Activated naive CD4-positive, alpha-beta T cell treated with anti-CD3 and anti-CD28 coated beads, Interleukin-2, amount 50 U/mL, for 72 hours (primary cell): ENCODE results near the gene RFLNA. TPM values are rescaled to one million over a fixed set of nuclear protein-coding genes. Genes with fewer than 3 reads are reported as not detected.

Experiments
- ATAC-seq, 2 donors: fragments of 150-1000 bp; cut with Tn5 transposase; 2 replicates each; pipeline ENCODE4 v1.10.0; 2021; ENCODE audit warnings: mild to moderate bottlenecking in 2 of 2, moderate library complexity in 2 of 2
- DNase-seq, 2 donors: peaks; one replicate each; pipeline ENCODE4 v3.0.0; 2021 to 2022; ENCODE audit warnings: low spot score in 2 of 2
- H3K27ac Mint-ChIP-seq, 2 donors: one replicate each; pipeline ENCODE4 v1.8.0; 2022; ENCODE audit warnings: mild to moderate bottlenecking in 2 of 2, mixed read lengths in 2 of 2
- H3K36me3 Mint-ChIP-seq, 2 donors: one replicate each; pipeline ENCODE4 v1.8.0; 2022; ENCODE audit warnings: mixed read lengths in 2 of 2
- H3K9me3 Mint-ChIP-seq, 2 donors: one replicate each; pipeline ENCODE4 v1.8.0; 2022; ENCODE audit warnings: mixed read lengths in 2 of 2
- total RNA-seq, 2 donors: library from RNA; stranded (reverse); gene quantifications; one replicate each; pipeline ENCODE4 v1.2.3, GENCODE V29; 2022

The RFLNA gene
- total RNA-seq, 2 donors from 2014 or later, result 0.32 TPM; not detected in 1

GRCh38 chr12:124278389-124279101 is 16.3 kb upstream of the RFLNA start:
- Mint-ChIP-seq H3K36me3 (no peaks in the 10 kb centered on the region), H3K27ac (no peak overlapping the region), H3K9me3 (no peaks in the 10 kb centered on the region)
- ATAC-seq, result no peak
- no peak for DNase-seq

DNA sequence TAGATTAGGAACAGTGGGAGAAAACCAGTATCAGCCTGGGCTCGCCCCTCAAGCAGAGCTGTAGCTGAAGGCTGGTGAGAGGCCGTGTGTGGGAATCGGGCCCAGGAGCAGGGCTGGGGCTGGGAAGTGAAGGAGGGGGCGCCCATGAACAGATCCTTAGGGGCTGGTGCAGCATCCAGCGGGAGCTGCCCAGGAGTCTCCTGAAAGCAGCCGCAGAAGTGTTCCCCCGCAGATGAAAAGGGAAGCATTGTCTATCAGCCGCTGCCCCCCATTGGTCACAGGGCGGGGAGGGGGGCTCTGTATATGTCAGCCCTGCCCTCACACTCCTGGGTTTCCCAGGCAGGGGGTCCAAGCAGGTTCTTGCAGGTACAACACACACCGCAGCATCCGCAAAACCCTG is 15.6 kb upstream of the RFLNA start:
- peaks cover 0 to 2% of the 10 kb centered on the region in 2 donors for H3K36me3 Mint-ChIP-seq
- DNase-seq (no peak), ATAC-seq (no peak)
- peaks cover 3% of the 10 kb centered on the region in 2 donors for H3K9me3 Mint-ChIP-seq
- no peak overlapping the region for H3K27ac Mint-ChIP-seq

- DNase-seq, result no peak
- H3K9me3 Mint-ChIP-seq, result peaks cover 9% of the 10 kb centered on the region in 2 donors
- H3K36me3 Mint-ChIP-seq, result peaks cover 0 to 8% of the 10 kb centered on the region in 2 donors
- H3K27ac Mint-ChIP-seq, result no peak overlapping the region
- ATAC-seq, result no peak
Observed at GRCh38 chr12:124279846-124280360, 15.0 kb upstream of the RFLNA start.

- DNase-seq (no peak), ATAC-seq (no peak)
- Mint-ChIP-seq H3K36me3 (peaks cover 10 to 16% of the 10 kb centered on the region in 2 donors), H3K9me3 (peaks cover 13 to 23% of the 10 kb centered on the region in 2 donors), H3K27ac (no peak overlapping the region)
Observed at GRCh38 chr12:124281309-124281708, 13.6 kb upstream of the RFLNA start.

GRCh38 chr12:124282287-124282686 is 12.6 kb upstream of the RFLNA start:
- ATAC-seq, result no peak
- no peak for DNase-seq
- Mint-ChIP-seq H3K27ac (no peak overlapping the region), H3K9me3 (peaks cover 13 to 26% of the 10 kb centered on the region in 2 donors), H3K36me3 (peaks cover 10 to 19% of the 10 kb centered on the region in 2 donors)

DNA sequence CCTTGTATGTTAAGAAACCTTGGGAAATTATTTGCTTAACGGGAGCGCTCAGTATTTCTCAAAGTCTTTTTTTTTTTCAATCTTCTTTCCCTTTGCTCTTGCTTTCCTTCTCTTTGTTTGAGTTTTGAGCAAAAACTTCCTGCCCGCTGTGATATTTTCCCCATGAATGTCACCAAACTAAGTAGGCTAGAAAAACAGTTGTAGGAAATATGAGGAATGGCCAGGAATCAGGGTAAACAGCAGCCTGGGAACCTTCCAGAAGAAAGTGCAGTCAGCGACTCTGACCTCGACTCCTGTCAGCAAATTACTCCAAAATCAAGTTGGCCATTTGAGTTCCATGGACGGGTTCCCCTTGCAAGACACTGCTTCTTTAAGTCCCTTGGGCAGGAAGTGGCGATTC is 11.6 kb upstream of the RFLNA start:
- peaks cover 13 to 26% of the 10 kb centered on the region in 2 donors for H3K9me3 Mint-ChIP-seq
- DNase-seq (no peak), ATAC-seq (no peak)
- H3K27ac Mint-ChIP-seq, result no peak overlapping the region
- peaks cover 10 to 19% of the 10 kb centered on the region in 2 donors for H3K36me3 Mint-ChIP-seq

GRCh38 chr12:124284368-124284767 is 10.5 kb upstream of the RFLNA start:
- DNase-seq (no peak), ATAC-seq (no peak)
- Mint-ChIP-seq H3K27ac (no peak overlapping the region), H3K9me3 (peaks cover 13 to 31% of the 10 kb centered on the region in 2 donors), H3K36me3 (peaks cover 10 to 19% of the 10 kb centered on the region in 2 donors)

- Mint-ChIP-seq H3K27ac (no peak overlapping the region), H3K9me3 (peaks cover 13 to 31% of the 10 kb centered on the region in 2 donors), H3K36me3 (peaks cover 10 to 19% of the 10 kb centered on the region in 2 donors)
- DNase-seq (no peak), ATAC-seq (no peak)
Observed at GRCh38 chr12:124286414-124286813, 8.5 kb upstream of the RFLNA start.

GRCh38 chr12:124286971-124287370 is 7.9 kb upstream of the RFLNA start:
- Mint-ChIP-seq H3K9me3 (peaks cover 13 to 31% of the 10 kb centered on the region in 2 donors), H3K27ac (no peak overlapping the region), H3K36me3 (peaks cover 10 to 19% of the 10 kb centered on the region in 2 donors)
- DNase-seq (no peak), ATAC-seq (no peak)

DNA sequence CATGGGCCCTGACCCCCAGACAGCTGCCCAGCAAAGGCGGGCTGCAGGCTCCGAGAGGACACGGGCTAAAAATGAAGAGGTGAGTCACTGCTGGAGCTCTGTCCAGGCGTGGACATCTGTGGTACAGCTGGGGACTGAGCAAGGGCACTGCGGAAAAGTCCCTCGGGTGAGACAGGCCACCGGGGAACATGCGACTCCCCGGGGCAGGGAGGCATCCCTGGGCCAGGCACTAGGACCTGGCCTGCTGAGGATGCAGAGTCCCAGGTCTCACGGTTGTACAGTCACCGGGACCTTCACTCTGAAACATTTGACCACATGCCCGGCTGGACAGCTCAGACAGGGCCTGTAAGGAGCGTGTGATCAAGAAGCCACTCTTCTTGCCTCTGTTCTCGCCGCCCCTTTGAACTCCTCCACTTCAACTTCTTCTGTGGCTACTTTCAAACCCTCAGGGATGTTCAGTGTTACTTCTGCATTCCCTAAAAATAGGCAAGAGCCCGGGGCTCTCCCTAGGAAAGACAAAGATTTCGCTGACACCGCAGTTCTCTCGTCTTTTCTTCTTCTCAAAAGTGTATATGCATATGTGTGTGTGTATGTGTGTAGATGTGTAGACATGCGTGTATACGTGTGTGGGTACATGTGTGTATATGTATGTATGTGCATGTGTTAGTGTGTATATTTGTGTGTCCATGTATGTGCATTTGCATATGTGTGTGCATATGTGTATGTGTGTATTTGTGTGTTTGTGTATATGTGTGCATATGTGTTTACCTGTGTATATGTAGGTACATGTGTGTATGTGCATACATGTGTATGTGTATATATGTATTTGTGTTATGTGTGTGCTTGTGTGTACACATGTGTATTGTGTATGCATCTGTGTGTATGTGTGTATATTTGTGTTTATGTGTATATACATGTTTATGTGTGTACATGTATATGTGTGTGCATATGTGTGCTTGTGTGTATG is 5.0 kb upstream of the RFLNA start:
- DNase-seq (no peak), ATAC-seq (no peak)
- Mint-ChIP-seq H3K9me3 (peaks cover 4 to 22% of the 10 kb centered on the region in 2 donors), H3K27ac (no peak overlapping the region), H3K36me3 (peaks cover 10 to 11% of the 10 kb centered on the region in 2 donors)

DNA sequence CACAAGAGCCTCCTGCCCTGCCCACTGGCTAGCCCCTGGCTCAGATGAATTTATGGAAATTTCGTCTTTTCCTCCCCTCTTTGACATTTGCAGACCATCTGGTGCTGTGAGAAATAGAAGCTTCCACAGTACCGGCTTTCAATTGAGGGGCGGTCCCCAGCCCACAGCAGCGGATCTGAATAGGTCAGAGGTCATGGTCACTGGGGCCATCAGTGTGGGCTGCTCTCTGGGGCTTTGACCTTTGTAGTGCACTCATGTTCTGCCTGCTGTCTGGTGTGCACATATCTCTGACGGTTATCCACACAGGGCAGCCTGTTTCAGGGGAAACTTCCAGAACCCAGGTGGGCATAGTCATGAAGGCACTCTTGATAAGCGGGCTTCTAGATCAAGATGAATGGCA is 2.5 kb upstream of the RFLNA start:
- ATAC-seq (no peak), DNase-seq (no peak)

GRCh38 chr12:124293286-124294003 is 1.4 kb upstream of the RFLNA start:
- Mint-ChIP-seq H3K9me3 (peaks cover 0 to 5% of the 10 kb centered on the region in 2 donors), H3K36me3 (no peaks in the 10 kb centered on the region), H3K27ac (no peak overlapping the region)
- DNase-seq (no peak), ATAC-seq (no peak)

More for the DNA sequence above, 2.5 kb upstream of the RFLNA start:
- Mint-ChIP-seq H3K27ac (no peak overlapping the region), H3K36me3 (no peaks in the 10 kb centered on the region), H3K9me3 (peaks cover 0 to 5% of the 10 kb centered on the region in 2 donors)

DNA sequence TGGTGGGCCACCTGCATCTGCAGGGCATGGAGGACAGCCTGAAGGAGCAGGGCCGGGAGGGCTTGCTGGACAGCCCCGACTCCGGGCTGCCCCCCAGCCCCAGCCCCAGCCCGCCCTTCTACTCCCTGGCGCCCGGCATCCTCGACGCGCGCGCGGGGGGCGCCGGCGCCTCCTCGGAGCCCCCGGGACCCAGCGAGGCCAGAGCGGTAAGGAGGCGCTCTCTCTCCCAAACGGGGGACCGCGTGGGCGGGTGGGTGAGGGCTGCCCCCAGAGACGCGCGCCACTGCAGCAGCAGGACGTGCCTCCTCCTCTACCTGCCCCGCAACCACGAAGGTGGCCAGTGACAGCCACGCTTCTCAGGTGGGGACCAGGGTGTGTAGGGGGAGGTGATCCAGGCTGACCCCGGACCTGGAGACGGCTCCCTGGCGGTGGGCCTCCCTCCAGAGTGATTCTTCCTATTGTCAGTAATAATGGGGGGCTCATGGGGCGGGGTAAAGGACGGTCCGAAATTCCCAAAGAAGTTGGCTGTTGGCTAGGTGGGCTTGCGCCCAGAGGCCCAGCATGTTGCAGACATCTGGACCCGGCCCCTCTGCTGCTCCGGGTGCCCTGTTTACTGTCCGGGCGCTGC is 652 bp downstream of the RFLNA start:
- H3K36me3 Mint-ChIP-seq, result no peaks in the 10 kb centered on the region
- no peak for DNase-seq
- H3K9me3 Mint-ChIP-seq, result no peaks in the 10 kb centered on the region
- no peak overlapping the region for H3K27ac Mint-ChIP-seq
- ATAC-seq, result no peak

- ATAC-seq (no peak), DNase-seq (no peak)
- no peak overlapping the region for H3K27ac Mint-ChIP-seq
- no peaks in the 10 kb centered on the region for H3K36me3 Mint-ChIP-seq
- H3K9me3 Mint-ChIP-seq, result no peaks in the 10 kb centered on the region
Observed at GRCh38 chr12:124296295-124296915, 1.5 kb downstream of the RFLNA start.

- Mint-ChIP-seq H3K9me3 (no peaks in the 10 kb centered on the region), H3K27ac (no peak overlapping the region), H3K36me3 (no peaks in the 10 kb centered on the region)
- no peak for ATAC-seq
- DNase-seq, result no peak
Observed at GRCh38 chr12:124296916-124297351, 2.0 kb downstream of the RFLNA start.

DNA sequence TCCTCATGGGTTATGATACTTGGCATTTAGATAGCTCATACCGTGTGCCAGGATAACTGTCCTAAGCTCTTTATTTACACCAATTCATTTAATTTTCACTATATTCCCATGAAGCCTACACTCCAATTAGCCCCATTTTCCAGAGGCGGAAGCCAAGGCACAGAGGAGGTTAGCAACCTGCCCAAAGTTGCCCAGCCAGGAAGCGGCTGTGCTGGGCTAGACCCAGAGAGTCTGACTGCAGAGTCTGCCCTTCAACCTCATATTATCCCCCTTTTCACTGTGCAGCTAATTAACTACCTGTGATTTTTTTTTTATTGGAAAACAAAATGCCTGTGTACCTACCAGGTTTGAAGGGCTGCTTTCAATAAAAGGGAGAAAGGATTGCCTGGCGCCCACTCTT is 2.5 kb downstream of the RFLNA start:
- H3K27ac Mint-ChIP-seq, result no peak overlapping the region
- H3K36me3 Mint-ChIP-seq, result no peaks in the 10 kb centered on the region
- ATAC-seq (no peak), DNase-seq (no peak)
- no peaks in the 10 kb centered on the region for H3K9me3 Mint-ChIP-seq
